ENCODE data around the gene MEGF8.
A peak's percentile ranks its signal among the peaks of the same experiment; 100 is the strongest.

MEGF8 gene

DNA sequence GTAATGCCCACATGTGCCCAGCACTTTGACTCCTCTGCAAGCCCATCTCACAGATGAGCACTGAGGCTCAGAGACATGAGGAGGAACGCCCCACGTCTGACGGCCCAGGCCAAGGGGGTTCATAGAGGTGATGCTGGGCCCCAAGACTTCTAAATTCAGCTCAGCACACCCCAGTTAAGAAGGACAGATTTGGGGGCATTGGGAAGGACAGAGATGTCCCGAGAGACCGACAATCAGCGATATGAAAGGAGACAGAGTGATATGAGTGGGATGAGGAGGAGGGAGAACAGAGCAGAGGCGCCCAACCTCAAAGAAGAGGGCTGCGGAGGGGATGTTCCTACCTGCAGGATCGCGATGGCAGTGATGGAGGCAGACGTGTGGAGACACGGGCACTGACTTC, 64.5 kb downstream of the MEGF8 start, which contains the start of gene CNFN:
Gene CNFN, minus strand, starts transcription at position 399 of the 400 bp plus-strand sequence. CDS start 1,260 bp downstream, outside the sequence.
- Histone ChIP-seq H3K4me1 (peaks cover 14% of the 10 kb centered on the region), H3K9ac (no peak within 1 kb of the TSS), H3K9me3 (no peaks in the 10 kb centered on the region), H3K27ac (no peak within 1 kb of the TSS), H4K20me1 (no peaks in the 10 kb centered on the region), H3K36me3 (no peaks in the 10 kb centered on the region), H3K4me2 (no peak within 1 kb of the TSS), H3K4me3 (no peak within 1 kb of the TSS), H3K27me3 (peaks cover 27% of the 10 kb centered on the region)
- TF ChIP-seq Cebpa-rat (IDR thresholded peaks at IDR 0.05): no peak

DNA sequence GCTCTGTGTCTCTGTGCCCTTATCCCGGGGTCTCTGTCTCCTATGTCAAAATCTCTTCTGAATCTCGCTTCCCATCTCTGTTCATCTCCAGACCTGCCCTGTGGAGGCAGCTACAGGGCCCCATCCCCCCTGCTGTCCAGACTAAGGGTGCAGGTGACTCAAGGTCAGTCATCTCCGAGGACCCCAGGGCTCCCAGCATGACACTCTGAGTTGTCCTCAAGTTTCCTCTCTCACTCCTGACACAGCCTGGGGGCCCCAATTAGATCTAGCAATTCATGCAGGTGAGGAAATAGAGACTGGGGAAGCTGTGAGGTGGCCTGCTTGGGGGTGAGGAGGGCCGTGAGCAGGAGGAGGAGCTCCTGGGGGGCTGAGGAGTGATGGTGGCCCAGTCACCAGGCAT, 66.7 kb downstream of the MEGF8 start:
- peaks cover 16% of the 10 kb centered on the region for H3K4me1 ChIP-seq
- H3K9ac ChIP-seq: no peak overlapping the region
- TF ChIP-seq Cebpa-rat (IDR thresholded peaks at IDR 0.05): no peak
- no peaks in the 10 kb centered on the region for H3K36me3 ChIP-seq
- no peaks in the 10 kb centered on the region for H3K9me3 ChIP-seq
- H3K4me2 ChIP-seq: no peak overlapping the region
- no peak overlapping the region for H3K4me3 ChIP-seq
- no peaks in the 10 kb centered on the region for H4K20me1 ChIP-seq
- no peak overlapping the region for H3K27ac ChIP-seq
- peaks cover 27% of the 10 kb centered on the region for H3K27me3 ChIP-seq

DNA sequence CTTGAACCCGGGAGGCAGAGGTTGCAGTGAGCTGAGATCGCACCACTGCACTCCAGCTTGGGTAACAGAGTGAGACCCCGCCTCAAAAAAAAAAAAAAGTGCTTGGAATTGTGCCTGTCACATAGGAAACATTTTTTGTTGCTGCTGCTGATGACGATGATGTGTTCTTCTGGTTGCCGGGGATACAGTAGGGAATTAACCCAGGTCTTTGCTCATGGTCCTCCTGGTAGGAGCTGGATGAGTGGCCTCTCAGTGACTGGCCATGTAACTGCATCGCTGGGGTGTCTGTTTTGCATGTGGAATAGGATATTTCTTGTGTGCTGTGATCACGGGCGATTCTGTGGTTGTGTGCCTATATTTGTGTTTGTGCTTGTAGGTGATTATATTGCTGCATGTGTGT, 69.3 kb downstream of the MEGF8 start:
- Histone ChIP-seq H3K9me3 (no peaks in the 10 kb centered on the region), H3K9ac (no peak overlapping the region), H3K4me1 (peaks cover 32% of the 10 kb centered on the region), H3K4me2 (no peak overlapping the region), H3K36me3 (no peaks in the 10 kb centered on the region), H3K4me3 (no peak overlapping the region), H3K27me3 (peaks cover 19% of the 10 kb centered on the region), H4K20me1 (no peaks in the 10 kb centered on the region), H3K27ac (no peak overlapping the region)
- no peak for TF ChIP-seq Cebpa-rat (IDR thresholded peaks at IDR 0.05)

GRCh38 chr19:42396381-42397262, 71.2 kb downstream of the MEGF8 start:
- peaks cover 46% of the 10 kb centered on the region for H3K4me1 ChIP-seq
- peak overlapping the region; percentile 94 for H3K9ac ChIP-seq
- H3K27ac ChIP-seq: peak overlapping the region; percentile 86
- H3K4me2 ChIP-seq: peak overlapping the region; percentile 86
- no peak for TF ChIP-seq Cebpa-rat (IDR thresholded peaks at IDR 0.05)
- no peaks in the 10 kb centered on the region for H3K9me3 ChIP-seq
- H3K4me3 ChIP-seq: peak overlapping the region; percentile 84
- H4K20me1 ChIP-seq: peaks cover 7% of the 10 kb centered on the region; the same call in 1 of the 2 replicates
- H3K36me3 ChIP-seq: no peaks in the 10 kb centered on the region
- 0 out of 2 replicates have a peak, but pooled peaks cover 5% of the 10 kb centered on the region for H3K27me3 ChIP-seq

GRCh38 chr19:42397263-42398166, 72.1 kb downstream of the MEGF8 start:
- Histone ChIP-seq H3K4me2 (peak overlapping the region; percentile 86), H4K20me1 (peaks cover 7% of the 10 kb centered on the region; the same call in 1 of the 2 replicates), H3K4me3 (peak overlapping the region; percentile 84), H3K36me3 (no peaks in the 10 kb centered on the region), H3K27ac (peak overlapping the region; percentile 86), H3K9ac (peak overlapping the region; percentile 94), H3K27me3 (no peaks in the 10 kb centered on the region), H3K4me1 (peaks cover 51% of the 10 kb centered on the region), H3K9me3 (no peaks in the 10 kb centered on the region)
- TF ChIP-seq Cebpa-rat (IDR thresholded peaks at IDR 0.05): no peak

- Histone ChIP-seq H3K36me3 (peaks cover 21% of the 10 kb centered on the region), H3K4me3 (no peak overlapping the region), H4K20me1 (peaks cover 8% of the 10 kb centered on the region; the same call in 1 of the 2 replicates), H3K27me3 (no peaks in the 10 kb centered on the region), H3K9ac (peak overlapping the region; percentile 78; the same call in 1 of the 2 replicates), H3K4me2 (peak overlapping the region; percentile 92), H3K9me3 (no peaks in the 10 kb centered on the region), H3K27ac (0 out of 2 replicates have a peak overlapping the region, but pooled peaks have one; percentile 4), H3K4me1 (peaks cover 56% of the 10 kb centered on the region)
- no peak for TF ChIP-seq Cebpa-rat (IDR thresholded peaks at IDR 0.05)
Observed at GRCh38 chr19:42400404-42400803, 75.0 kb downstream of the MEGF8 start.

GRCh38 chr19:42401365-42402303, 76.2 kb downstream of the MEGF8 start:
- peaks cover 20% of the 10 kb centered on the region; the same call in 1 of the 2 replicates for H4K20me1 ChIP-seq
- peak overlapping the region; percentile 55 for H3K27ac ChIP-seq
- peaks cover 33% of the 10 kb centered on the region for H3K36me3 ChIP-seq
- no peaks in the 10 kb centered on the region for H3K27me3 ChIP-seq
- TF ChIP-seq Cebpa-rat (IDR thresholded peaks at IDR 0.05): no peak
- peak overlapping the region; percentile 70 for H3K4me3 ChIP-seq
- peak overlapping the region; percentile 92 for H3K4me2 ChIP-seq
- H3K9ac ChIP-seq: peak overlapping the region; percentile 78
- H3K9me3 ChIP-seq: no peaks in the 10 kb centered on the region
- peaks cover 44% of the 10 kb centered on the region for H3K4me1 ChIP-seq

GRCh38 chr19:42402376-42403116, 77.1 kb downstream of the MEGF8 start:
- no peaks in the 10 kb centered on the region for H3K9me3 ChIP-seq
- TF ChIP-seq Cebpa-rat (IDR thresholded peaks at IDR 0.05): no peak
- H3K36me3 ChIP-seq: peaks cover 43% of the 10 kb centered on the region
- H4K20me1 ChIP-seq: peaks cover 28% of the 10 kb centered on the region
- H3K27ac ChIP-seq: peak overlapping the region; percentile 55; the same call in 1 of the 2 replicates
- peak overlapping the region; percentile 78 for H3K9ac ChIP-seq
- peaks cover 41% of the 10 kb centered on the region for H3K4me1 ChIP-seq
- H3K27me3 ChIP-seq: no peaks in the 10 kb centered on the region
- peak overlapping the region; percentile 92 for H3K4me2 ChIP-seq
- peak overlapping the region; percentile 70 for H3K4me3 ChIP-seq

Measured in BLaER1 (cell line).